DOHH2 (cell line): ENCODE data around the gene ANKS1B.

Experiments used
- CTCF ChIP-seq: fragments of 200-600 bp; sonication (generic); IDR thresholded peaks from one replicate; pipeline ENCODE4 v1.5.1; 2014; ENCODE audit warnings: antibody characterized with exemption, mild to moderate bottlenecking, low read depth, low read length; ENCODE audit not compliant: poor library complexity, severe bottlenecking
- EZH2phosphoT487 ChIP-seq: fragments of 200-600 bp; sonication (generic); IDR thresholded peaks from 2 replicates; pipeline ENCODE4 v1.6.1; 2017; ENCODE audit warnings: borderline replicate concordance, mild to moderate bottlenecking, antibody characterized with exemption, low read length, moderate library complexity, mixed read lengths

DNA sequence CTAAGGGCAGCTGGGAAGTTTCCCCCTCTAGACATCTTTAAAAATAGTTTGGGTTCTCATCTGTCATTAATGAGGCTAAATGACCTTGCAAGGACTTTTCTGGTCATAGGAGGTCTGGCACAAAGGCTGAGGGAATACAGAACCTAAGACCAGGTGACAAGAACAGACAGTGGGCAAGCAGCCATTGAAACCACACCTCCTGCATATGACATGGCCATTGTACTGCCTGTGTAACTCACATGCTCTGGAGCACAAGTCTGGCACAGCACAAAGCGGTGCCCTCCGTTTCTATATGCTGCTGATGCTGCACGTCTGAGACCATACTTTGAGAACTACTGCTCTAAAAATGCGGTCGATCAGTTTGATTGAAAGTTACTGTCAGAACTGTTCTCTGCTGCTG, 1196.3 kb downstream of the ANKS1B start:
- TF ChIP-seq EZH2phosphoT487, result no peak
- no peak for TF ChIP-seq CTCF
